Neural cell (in vitro differentiated cells): ENCODE data around the gene REST.

Source experiments
- EZH2 ChIP-seq: fragments of 200-600, 300-800 bp; shearing (Covaris generic), sonication (generic); IDR thresholded peaks from 2 replicates; pipeline ENCODE4 v1.6.1; 2014; ENCODE audit warnings: antibody characterized with exemption, low read length, borderline replicate concordance, mild to moderate bottlenecking; ENCODE audit not compliant: insufficient read depth, poor library complexity, severe bottlenecking
- POLR2AphosphoS5 ChIP-seq: IDR thresholded peaks from 2 replicates; pipeline ENCODE4 v1.6.1; 2012
- RAD21 ChIP-seq: fragments of 450-650 bp; conservative IDR thresholded peaks from 2 replicates; pipeline ENCODE4 v1.6.1; 2014; ENCODE audit warnings: antibody characterized with exemption, mild to moderate bottlenecking, moderate library complexity
- SMC3 ChIP-seq: fragments of 450-650 bp; conservative IDR thresholded peaks from 2 replicates; pipeline ENCODE4 v1.6.1; 2014; ENCODE audit warnings: antibody characterized with exemption, mild to moderate bottlenecking, moderate library complexity; ENCODE audit not compliant: poor library complexity
- TF ChIP-seq, protein P1 (sequence below): IDR thresholded peaks from 2 replicates; pipeline ENCODE4 v1.6.1; 2012; ENCODE audit warnings: borderline replicate concordance
- TF ChIP-seq, protein P2 (sequence below): fragments of 450-650 bp; IDR thresholded peaks from 2 replicates; pipeline ENCODE4 v1.5.1; 2014; ENCODE audit warnings: antibody characterized with exemption, mild to moderate bottlenecking, moderate library complexity; ENCODE audit not compliant: poor library complexity, severe bottlenecking

DNA sequence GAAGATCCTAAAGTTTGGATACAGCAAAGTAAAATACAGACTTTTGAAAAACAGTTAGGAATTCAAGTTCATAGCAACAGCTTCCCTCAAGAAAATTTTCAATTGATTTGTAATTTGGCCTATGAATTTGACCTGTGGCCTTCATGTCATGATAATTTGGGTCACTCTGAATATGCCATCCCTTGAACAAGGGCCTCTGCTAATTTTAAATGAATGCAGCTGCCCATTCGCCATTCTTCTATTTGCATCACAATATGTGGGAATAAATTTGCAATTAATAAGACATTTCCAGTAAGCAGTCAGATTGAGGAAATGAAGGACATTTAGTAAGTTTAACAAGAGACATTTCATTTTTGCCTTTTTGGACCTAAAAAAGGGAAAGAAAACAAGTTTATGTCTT, 1.9 kb upstream of the REST start:
- TF ChIP-seq, protein P1, sequence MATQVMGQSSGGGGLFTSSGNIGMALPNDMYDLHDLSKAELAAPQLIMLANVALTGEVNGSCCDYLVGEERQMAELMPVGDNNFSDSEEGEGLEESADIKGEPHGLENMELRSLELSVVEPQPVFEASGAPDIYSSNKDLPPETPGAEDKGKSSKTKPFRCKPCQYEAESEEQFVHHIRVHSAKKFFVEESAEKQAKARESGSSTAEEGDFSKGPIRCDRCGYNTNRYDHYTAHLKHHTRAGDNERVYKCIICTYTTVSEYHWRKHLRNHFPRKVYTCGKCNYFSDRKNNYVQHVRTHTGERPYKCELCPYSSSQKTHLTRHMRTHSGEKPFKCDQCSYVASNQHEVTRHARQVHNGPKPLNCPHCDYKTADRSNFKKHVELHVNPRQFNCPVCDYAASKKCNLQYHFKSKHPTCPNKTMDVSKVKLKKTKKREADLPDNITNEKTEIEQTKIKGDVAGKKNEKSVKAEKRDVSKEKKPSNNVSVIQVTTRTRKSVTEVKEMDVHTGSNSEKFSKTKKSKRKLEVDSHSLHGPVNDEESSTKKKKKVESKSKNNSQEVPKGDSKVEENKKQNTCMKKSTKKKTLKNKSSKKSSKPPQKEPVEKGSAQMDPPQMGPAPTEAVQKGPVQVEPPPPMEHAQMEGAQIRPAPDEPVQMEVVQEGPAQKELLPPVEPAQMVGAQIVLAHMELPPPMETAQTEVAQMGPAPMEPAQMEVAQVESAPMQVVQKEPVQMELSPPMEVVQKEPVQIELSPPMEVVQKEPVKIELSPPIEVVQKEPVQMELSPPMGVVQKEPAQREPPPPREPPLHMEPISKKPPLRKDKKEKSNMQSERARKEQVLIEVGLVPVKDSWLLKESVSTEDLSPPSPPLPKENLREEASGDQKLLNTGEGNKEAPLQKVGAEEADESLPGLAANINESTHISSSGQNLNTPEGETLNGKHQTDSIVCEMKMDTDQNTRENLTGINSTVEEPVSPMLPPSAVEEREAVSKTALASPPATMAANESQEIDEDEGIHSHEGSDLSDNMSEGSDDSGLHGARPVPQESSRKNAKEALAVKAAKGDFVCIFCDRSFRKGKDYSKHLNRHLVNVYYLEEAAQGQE = no peak
- TF ChIP-seq POLR2AphosphoS5 (no peak), RAD21 (no peak), EZH2 (no peak), SMC3 (no peak)
- TF ChIP-seq, protein P2, sequence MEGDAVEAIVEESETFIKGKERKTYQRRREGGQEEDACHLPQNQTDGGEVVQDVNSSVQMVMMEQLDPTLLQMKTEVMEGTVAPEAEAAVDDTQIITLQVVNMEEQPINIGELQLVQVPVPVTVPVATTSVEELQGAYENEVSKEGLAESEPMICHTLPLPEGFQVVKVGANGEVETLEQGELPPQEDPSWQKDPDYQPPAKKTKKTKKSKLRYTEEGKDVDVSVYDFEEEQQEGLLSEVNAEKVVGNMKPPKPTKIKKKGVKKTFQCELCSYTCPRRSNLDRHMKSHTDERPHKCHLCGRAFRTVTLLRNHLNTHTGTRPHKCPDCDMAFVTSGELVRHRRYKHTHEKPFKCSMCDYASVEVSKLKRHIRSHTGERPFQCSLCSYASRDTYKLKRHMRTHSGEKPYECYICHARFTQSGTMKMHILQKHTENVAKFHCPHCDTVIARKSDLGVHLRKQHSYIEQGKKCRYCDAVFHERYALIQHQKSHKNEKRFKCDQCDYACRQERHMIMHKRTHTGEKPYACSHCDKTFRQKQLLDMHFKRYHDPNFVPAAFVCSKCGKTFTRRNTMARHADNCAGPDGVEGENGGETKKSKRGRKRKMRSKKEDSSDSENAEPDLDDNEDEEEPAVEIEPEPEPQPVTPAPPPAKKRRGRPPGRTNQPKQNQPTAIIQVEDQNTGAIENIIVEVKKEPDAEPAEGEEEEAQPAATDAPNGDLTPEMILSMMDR = no peak
